HEK293T (cell line): ENCODE results near the gene FOXO3.
A peak's percentile ranks its signal among the peaks of the same experiment; 100 is the strongest.

Experiments
- CTCF ChIA-PET: fragments of 350-600 bp; formaldehyde crosslinking; extraction: SDS; loops from one replicate; lab custom pipeline; 2021; ENCODE audit warnings: antibody characterized with exemption, inconsistent platforms; lab: Yijun Ruan, JAX
- POLR2A ChIA-PET: fragments of 350-600 bp; formaldehyde crosslinking; extraction: SDS; loops from one replicate; lab custom pipeline; 2020; ENCODE audit warnings: antibody characterized with exemption, inconsistent platforms; lab: Yijun Ruan, JAX
- DNase-seq: peaks from one replicate; pipeline ENCODE4 v3.0.0; 2012; ENCODE audit warnings: mixed read lengths; ENCODE audit errors: extremely low spot score
- ARNT ChIP-seq: fragments of 450-650 bp; IDR thresholded peaks from 2 replicates; pipeline ENCODE4 v1.6.1; 2017; ENCODE audit warnings: mild to moderate bottlenecking
- BHLHE40 ChIP-seq: fragments of 450-650 bp; IDR thresholded peaks from 2 replicates; pipeline ENCODE4 v1.6.1; 2016; ENCODE audit warnings: mild to moderate bottlenecking, moderate library complexity, borderline replicate concordance
- CTBP1 ChIP-seq: fragments of 450-650 bp; IDR thresholded peaks from 2 replicates; pipeline ENCODE4 v1.6.1; 2016; ENCODE audit warnings: borderline replicate concordance
- ELF4 ChIP-seq: fragments of 450-650 bp; IDR thresholded peaks from 2 replicates; pipeline ENCODE4 v1.6.1; 2017; ENCODE audit warnings: antibody characterized with exemption
- FOXA1 ChIP-seq: fragments of 450-650 bp; IDR thresholded peaks from 2 replicates; pipeline ENCODE4 v1.6.1; 2016; ENCODE audit warnings: mild to moderate bottlenecking
- FOXK2 ChIP-seq: fragments of 450-650 bp; IDR thresholded peaks from 2 replicates; pipeline ENCODE4 v1.6.1; 2016; ENCODE audit warnings: mild to moderate bottlenecking
- FOXM1 ChIP-seq: fragments of 450-650 bp; IDR thresholded peaks from 2 replicates; pipeline ENCODE4 v1.6.1; 2017; ENCODE audit warnings: mild to moderate bottlenecking, borderline replicate concordance
- HDGF ChIP-seq: fragments of 450-650 bp; IDR thresholded peaks from 2 replicates; pipeline ENCODE4 v1.6.1; 2017; ENCODE audit warnings: antibody characterized with exemption, borderline replicate concordance
- L3MBTL2 ChIP-seq: fragments of 450-650 bp; conservative IDR thresholded peaks from 2 replicates; pipeline ENCODE4 v1.6.1; 2016; ENCODE audit warnings: mild to moderate bottlenecking
- LEF1 ChIP-seq: fragments of 450-650 bp; IDR thresholded peaks from 2 replicates; pipeline ENCODE4 v1.6.1; 2017; ENCODE audit warnings: mild to moderate bottlenecking, borderline replicate concordance
- NFRKB ChIP-seq: fragments of 450-650 bp; IDR thresholded peaks from 2 replicates; pipeline ENCODE4 v1.6.1; 2016; ENCODE audit warnings: mild to moderate bottlenecking, moderate library complexity
- SP1 ChIP-seq: fragments of 450-650 bp; IDR thresholded peaks from 2 replicates; pipeline ENCODE4 v1.6.1; 2017
- SUZ12 ChIP-seq: fragments of 450-650 bp; IDR thresholded peaks from 2 replicates; pipeline ENCODE4 v1.6.1; 2016; ENCODE audit warnings: mild to moderate bottlenecking
- TARDBP ChIP-seq: fragments of 450-650 bp; IDR thresholded peaks from 2 replicates; pipeline ENCODE4 v1.6.1; 2016
- ZNF384 ChIP-seq: fragments of 450-650 bp; IDR thresholded peaks from 2 replicates; pipeline ENCODE4 v1.6.1; 2016
- TF ChIP-seq, protein P1 (sequence below): fragments of 450-650 bp; IDR thresholded peaks from 2 replicates; pipeline ENCODE4 v1.6.1; 2016

The FOXO3 gene

GRCh38 chr6:108562503-108562993 is 1.8 kb downstream of the FOXO3 start:
- no peak for TF ChIP-seq BHLHE40
- TF ChIP-seq LEF1, result 0 out of 2 replicates have a peak, but pooled peaks have one; percentile 9
- TF ChIP-seq, protein P1, sequence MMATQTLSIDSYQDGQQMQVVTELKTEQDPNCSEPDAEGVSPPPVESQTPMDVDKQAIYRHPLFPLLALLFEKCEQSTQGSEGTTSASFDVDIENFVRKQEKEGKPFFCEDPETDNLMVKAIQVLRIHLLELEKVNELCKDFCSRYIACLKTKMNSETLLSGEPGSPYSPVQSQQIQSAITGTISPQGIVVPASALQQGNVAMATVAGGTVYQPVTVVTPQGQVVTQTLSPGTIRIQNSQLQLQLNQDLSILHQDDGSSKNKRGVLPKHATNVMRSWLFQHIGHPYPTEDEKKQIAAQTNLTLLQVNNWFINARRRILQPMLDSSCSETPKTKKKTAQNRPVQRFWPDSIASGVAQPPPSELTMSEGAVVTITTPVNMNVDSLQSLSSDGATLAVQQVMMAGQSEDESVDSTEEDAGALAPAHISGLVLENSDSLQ, result no peak
- TF ChIP-seq FOXM1, result no peak
- peak; percentile 79 for TF ChIP-seq CTBP1
- TF ChIP-seq ARNT, result no peak
- TF ChIP-seq ZNF384, result no peak
- TF ChIP-seq SUZ12, result no peak
- TF ChIP-seq FOXK2, result no peak
- no peak for TF ChIP-seq TARDBP
- no peak for TF ChIP-seq SP1
- no peak for TF ChIP-seq NFRKB
- no peak for TF ChIP-seq HDGF
- TF ChIP-seq L3MBTL2, result peak; percentile 94
- TF ChIP-seq FOXA1, result no peak
- no peak for TF ChIP-seq ELF4
- CTCF ChIA-PET, result interaction anchor here (0.5 to 0.7 kb wide), 4 partner anchors 44 to 605 kb away, joined by 3 to 4 read pairs (median 3); no protein-coding TSS in a partner anchor
- DNase-seq, result peak; percentile 67
- POLR2A ChIA-PET, result interaction anchor here (0.6 to 1.6 kb wide), 12 partner anchors 8 to 821 kb away, joined by 3 to 4 read pairs (median 3); no protein-coding TSS in a partner anchor

GRCh38 chr6:108563292-108563691 is 2.6 kb downstream of the FOXO3 start:
- DNase-seq, result no peak
- TF ChIP-seq ZNF384, result no peak
- no peak for TF ChIP-seq TARDBP
- no peak for TF ChIP-seq ELF4
- TF ChIP-seq NFRKB, result no peak
- TF ChIP-seq, protein P1, result no peak
- TF ChIP-seq HDGF, result no peak
- TF ChIP-seq SP1, result no peak
- no peak for TF ChIP-seq ARNT
- no peak for TF ChIP-seq LEF1
- ChIA-PET POLR2A (interaction anchor here (0.6 to 1.6 kb wide), 7 partner anchors 7 to 217 kb away, joined by 3 to 4 read pairs (median 3); no protein-coding TSS in a partner anchor), CTCF (no interaction called here)

DNA sequence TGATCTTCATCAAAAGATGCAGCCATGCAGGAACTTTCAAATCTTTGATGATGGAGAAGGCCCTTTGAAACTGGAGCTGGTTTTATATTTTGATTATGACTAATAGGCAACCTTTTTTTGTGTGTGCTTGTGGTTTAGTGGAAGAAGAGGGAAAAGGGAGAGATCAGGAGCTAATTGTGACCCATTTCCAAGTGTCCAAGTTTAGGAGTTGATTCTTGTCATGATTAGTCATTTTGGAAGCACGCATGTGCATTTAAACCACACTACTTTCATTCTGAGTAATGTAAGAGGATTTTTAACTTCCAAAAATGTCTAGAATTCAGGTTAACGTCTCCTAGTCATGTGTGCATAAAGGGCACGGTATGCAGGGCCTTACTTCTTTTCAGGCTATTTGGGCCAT is 3.5 kb downstream of the FOXO3 start:
- CTCF ChIA-PET, result interaction anchor here (0.5 kb wide), 1 partner anchor 446 kb away, joined by 3 read pairs; no protein-coding TSS in a partner anchor
- TF ChIP-seq FOXK2 (no peak), FOXM1 (no peak), ARNT (no peak), FOXA1 (no peak), SUZ12 (no peak), BHLHE40 (no peak), NFRKB (no peak), ZNF384 (no peak), ELF4 (no peak), CTBP1 (no peak), L3MBTL2 (no peak), SP1 (no peak)
- TF ChIP-seq, protein P1, result no peak
- DNase-seq, result no peak
- POLR2A ChIA-PET, result no interaction called here

- no peak for DNase-seq
- no peak for TF ChIP-seq SP1
- TF ChIP-seq ELF4, result no peak
- TF ChIP-seq LEF1, result no peak
- ChIA-PET CTCF (no interaction called here), POLR2A (no interaction called here)
Measured at GRCh38 chr6:108565091-108565766, 4.5 kb downstream of the FOXO3 start.

DNA sequence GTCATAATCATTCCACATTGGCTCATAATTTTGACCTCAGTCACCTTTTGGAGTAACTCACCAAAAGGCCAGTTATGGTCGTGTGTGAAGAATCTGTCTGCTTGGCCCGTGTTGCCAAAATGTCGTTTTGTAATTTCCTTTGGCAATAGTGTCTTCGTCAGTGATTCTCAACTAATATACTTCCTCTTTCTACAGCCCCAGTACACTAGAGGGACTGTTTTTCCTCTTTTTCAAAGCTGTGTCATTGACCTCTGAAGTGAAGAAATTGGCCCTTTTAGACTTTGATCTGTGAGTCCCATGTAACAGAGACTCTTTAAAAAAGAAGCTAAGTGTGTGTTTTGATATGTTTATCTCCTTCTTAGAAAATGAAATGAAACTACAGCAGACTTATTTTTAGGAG is 5.2 kb downstream of the FOXO3 start:
- no peak for DNase-seq
- ChIA-PET POLR2A (no interaction called here), CTCF (no interaction called here)

More for the DNA sequence above, 5.2 kb downstream of the FOXO3 start:
- TF ChIP-seq TARDBP, result no peak
- TF ChIP-seq ZNF384, result no peak
- no peak for TF ChIP-seq FOXK2
- TF ChIP-seq, protein P1, result no peak
- no peak for TF ChIP-seq FOXM1
- no peak for TF ChIP-seq FOXA1
- TF ChIP-seq LEF1, result no peak
- no peak for TF ChIP-seq CTBP1
- TF ChIP-seq ELF4, result no peak
- no peak for TF ChIP-seq ARNT
- TF ChIP-seq NFRKB, result no peak
